ENCODE measurements around the gene PTPN13. TPM values are rescaled to one million over a fixed set of nuclear protein-coding genes. Genes with fewer than 3 reads are reported as not detected.
A peak's percentile ranks its signal among the peaks of the same experiment; 100 is the strongest.
"Not testable (repeated sequence)": the region's sequence is repeated elsewhere in the genome, so short reads cannot be mapped to it uniquely, and the experiment has no call there.

Gene PTPN13
- total RNA-seq, 1 experiment from 2014 or later: 16.0 TPM

GRCh38 chr4:86633854-86634253 is 39.7 kb downstream of the PTPN13 start:
- H3K9me3 ChIP-seq (replicated peaks): no peaks in the 10 kb centered on the region
- H3K36me3 ChIP-seq: peaks cover 5% of the 10 kb centered on the region; the same call in 1 of the 2 replicates
- no peak overlapping the region for H3K4me3 ChIP-seq
- no peak overlapping the region for H3K27ac ChIP-seq
- no peaks in the 10 kb centered on the region for H3K27me3 ChIP-seq (replicated peaks)
- DNase-seq (ENCODE audit: low read depth in 1 of 2, low spot score in 2 of 2): peak in 1 of 2 experiments; percentile 10
- no peaks in the 10 kb centered on the region for H3K4me1 ChIP-seq (replicated peaks)

GRCh38 chr4:86640469-86640868 is 46.4 kb downstream of the PTPN13 start:
- Histone ChIP-seq H3K27me3 (replicated peaks) (no peaks in the 10 kb centered on the region), H3K36me3 (peaks cover 5% of the 10 kb centered on the region; the same call in 1 of the 2 replicates), H3K9me3 (replicated peaks) (no peaks in the 10 kb centered on the region), H3K4me1 (replicated peaks) (no peaks in the 10 kb centered on the region), H3K27ac (no peak overlapping the region), H3K4me3 (no peak overlapping the region)
- DNase-seq (ENCODE audit: low read depth in 1 of 2, low spot score in 2 of 2): no peak

GRCh38 chr4:86641516-86642090 is 47.5 kb downstream of the PTPN13 start:
- H3K27ac ChIP-seq: no peak overlapping the region
- H3K27me3 ChIP-seq (replicated peaks): no peaks in the 10 kb centered on the region
- H3K4me1 ChIP-seq (replicated peaks): no peaks in the 10 kb centered on the region
- no peaks in the 10 kb centered on the region for H3K9me3 ChIP-seq (replicated peaks)
- no peak for DNase-seq (ENCODE audit: low read depth in 1 of 2, low spot score in 2 of 2)
- no peaks in the 10 kb centered on the region for H3K36me3 ChIP-seq
- H3K4me3 ChIP-seq: no peak overlapping the region

- Histone ChIP-seq H3K9me3 (replicated peaks) (no peaks in the 10 kb centered on the region), H3K4me3 (no peak overlapping the region), H3K27ac (no peak overlapping the region), H3K4me1 (replicated peaks) (no peaks in the 10 kb centered on the region), H3K27me3 (replicated peaks) (no peaks in the 10 kb centered on the region), H3K36me3 (no peaks in the 10 kb centered on the region)
- DNase-seq (ENCODE audit: low read depth in 1 of 2, low spot score in 2 of 2): no peak
Observed at GRCh38 chr4:86644892-86645291, 50.8 kb downstream of the PTPN13 start.

- Histone ChIP-seq H3K9me3 (replicated peaks) (peaks cover 5% of the 10 kb centered on the region; the same call in 1 of the 2 replicates), H3K27ac (no peak overlapping the region), H3K27me3 (replicated peaks) (no peaks in the 10 kb centered on the region), H3K36me3 (no peaks in the 10 kb centered on the region), H3K4me1 (replicated peaks) (no peaks in the 10 kb centered on the region), H3K4me3 (no peak overlapping the region)
- DNase-seq (ENCODE audit: low read depth in 1 of 2, low spot score in 2 of 2): no peak
Observed at GRCh38 chr4:86652332-86652932, 58.3 kb downstream of the PTPN13 start.

- H3K9me3 ChIP-seq (replicated peaks): peaks cover 5% of the 10 kb centered on the region; the same call in 1 of the 2 replicates
- no peak for DNase-seq (ENCODE audit: low read depth in 1 of 2, low spot score in 2 of 2)
- no peak overlapping the region for H3K27ac ChIP-seq
- H3K36me3 ChIP-seq: no peaks in the 10 kb centered on the region
- no peaks in the 10 kb centered on the region for H3K4me1 ChIP-seq (replicated peaks)
- H3K27me3 ChIP-seq (replicated peaks): no peaks in the 10 kb centered on the region
- H3K4me3 ChIP-seq: no peak overlapping the region
Observed at GRCh38 chr4:86653237-86653865, 59.2 kb downstream of the PTPN13 start.

GRCh38 chr4:86656781-86657180 is 62.7 kb downstream of the PTPN13 start:
- not testable (repeated sequence) for H3K4me1 ChIP-seq (replicated peaks); H3K27me3 ChIP-seq (replicated peaks); H3K27ac ChIP-seq; DNase-seq (ENCODE audit: low read depth in 1 of 2, low spot score in 2 of 2); H3K4me3 ChIP-seq; H3K9me3 ChIP-seq (replicated peaks); H3K36me3 ChIP-seq

- Histone ChIP-seq H3K4me1 (replicated peaks) (no peaks in the 10 kb centered on the region), H3K36me3 (no peaks in the 10 kb centered on the region), H3K9me3 (replicated peaks) (peaks cover 3% of the 10 kb centered on the region; the same call in 1 of the 2 replicates), H3K27me3 (replicated peaks) (no peaks in the 10 kb centered on the region), H3K4me3 (no peak overlapping the region), H3K27ac (no peak overlapping the region)
- no peak for DNase-seq (ENCODE audit: low read depth in 1 of 2, low spot score in 2 of 2)
Observed at GRCh38 chr4:86657382-86657781, 63.3 kb downstream of the PTPN13 start.

GRCh38 chr4:86657910-86658309 is 63.8 kb downstream of the PTPN13 start:
- H3K4me3 ChIP-seq: no peak overlapping the region
- H3K36me3 ChIP-seq: no peaks in the 10 kb centered on the region
- no peak for DNase-seq (ENCODE audit: low read depth in 1 of 2, low spot score in 2 of 2)
- no peaks in the 10 kb centered on the region; the same call in 1 of the 2 replicates for H3K9me3 ChIP-seq (replicated peaks)
- H3K4me1 ChIP-seq (replicated peaks): no peaks in the 10 kb centered on the region
- H3K27ac ChIP-seq: no peak overlapping the region
- H3K27me3 ChIP-seq (replicated peaks): no peaks in the 10 kb centered on the region

GRCh38 chr4:86660401-86660800 is 66.3 kb downstream of the PTPN13 start:
- H3K27ac ChIP-seq: no peak overlapping the region
- no peaks in the 10 kb centered on the region for H3K27me3 ChIP-seq (replicated peaks)
- no peak overlapping the region for H3K4me3 ChIP-seq
- no peaks in the 10 kb centered on the region for H3K4me1 ChIP-seq (replicated peaks)
- H3K36me3 ChIP-seq: no peaks in the 10 kb centered on the region
- no peaks in the 10 kb centered on the region for H3K9me3 ChIP-seq (replicated peaks)
- no peak for DNase-seq (ENCODE audit: low read depth in 1 of 2, low spot score in 2 of 2)

GRCh38 chr4:86661006-86661405 is 66.9 kb downstream of the PTPN13 start:
- no peak overlapping the region for H3K27ac ChIP-seq
- no peaks in the 10 kb centered on the region for H3K9me3 ChIP-seq (replicated peaks)
- no peak for DNase-seq (ENCODE audit: low read depth in 1 of 2, low spot score in 2 of 2)
- no peak overlapping the region for H3K4me3 ChIP-seq
- H3K36me3 ChIP-seq: no peaks in the 10 kb centered on the region
- H3K4me1 ChIP-seq (replicated peaks): no peaks in the 10 kb centered on the region
- H3K27me3 ChIP-seq (replicated peaks): no peaks in the 10 kb centered on the region

- Histone ChIP-seq H3K27me3 (replicated peaks) (no peaks in the 10 kb centered on the region), H3K27ac (no peak overlapping the region), H3K9me3 (replicated peaks) (no peaks in the 10 kb centered on the region), H3K4me1 (replicated peaks) (no peaks in the 10 kb centered on the region), H3K36me3 (no peaks in the 10 kb centered on the region), H3K4me3 (no peak overlapping the region)
- no peak for DNase-seq (ENCODE audit: low read depth in 1 of 2, low spot score in 2 of 2)
Observed at GRCh38 chr4:86661418-86661817, 67.3 kb downstream of the PTPN13 start.

GRCh38 chr4:86664959-86665358 is 70.8 kb downstream of the PTPN13 start:
- Histone ChIP-seq H3K4me1 (replicated peaks) (no peaks in the 10 kb centered on the region), H3K36me3 (no peaks in the 10 kb centered on the region)
- DNase-seq (ENCODE audit: low read depth in 1 of 2, low spot score in 2 of 2): no peak

GRCh38 chr4:86670298-86670697 is 76.2 kb downstream of the PTPN13 start:
- no peak for DNase-seq (ENCODE audit: low read depth in 1 of 2, low spot score in 2 of 2)
- Histone ChIP-seq H3K27me3 (replicated peaks) (no peaks in the 10 kb centered on the region), H3K4me3 (no peak overlapping the region), H3K36me3 (no peaks in the 10 kb centered on the region; the same call in 1 of the 2 replicates), H3K9me3 (replicated peaks) (no peaks in the 10 kb centered on the region), H3K27ac (no peak overlapping the region), H3K4me1 (replicated peaks) (no peaks in the 10 kb centered on the region)

More at GRCh38 chr4:86664959-86665358, 70.8 kb downstream of the PTPN13 start:
- H3K27me3 ChIP-seq (replicated peaks): no peaks in the 10 kb centered on the region
- no peak overlapping the region for H3K4me3 ChIP-seq
- H3K9me3 ChIP-seq (replicated peaks): no peaks in the 10 kb centered on the region
- H3K27ac ChIP-seq: no peak overlapping the region
